ENCODE data around the gene CRTAC1. TPM values are rescaled to one million over a fixed set of nuclear protein-coding genes. Genes with fewer than 3 reads are reported as not detected.

The CRTAC1 gene
- total and polyA plus RNA-seq, 2 experiments from 2014 or later = 0.30 to 8.0 TPM

GRCh38 chr10:97903128-97904017, 127.0 kb downstream of the CRTAC1 start:
- no peaks in the 10 kb centered on the region for H3K36me3 ChIP-seq
- H3K27me3 ChIP-seq = no peaks in the 10 kb centered on the region
- no peak overlapping the region for H3K27ac ChIP-seq
- H3K9me3 ChIP-seq (ENCODE audit: low read depth) = no peaks in the 10 kb centered on the region
- no peak for TF ChIP-seq CTCF (IDR thresholded peaks at IDR 0.05; ENCODE audit: low read depth, low read length)
- no peak for DNase-seq (ENCODE audit: low read depth in 1 of 2, low spot score in 1 of 2)
- peaks cover 3% of the 10 kb centered on the region for H3K4me1 ChIP-seq (ENCODE audit: low read depth)
- H3K4me3 ChIP-seq = no peak overlapping the region

GRCh38 chr10:97901381-97901780, 129.0 kb downstream of the CRTAC1 start:
- Histone ChIP-seq H3K27me3 (no peaks in the 10 kb centered on the region), H3K4me1 (ENCODE audit: low read depth) (peaks cover 3% of the 10 kb centered on the region), H3K36me3 (no peaks in the 10 kb centered on the region), H3K9me3 (ENCODE audit: low read depth) (no peaks in the 10 kb centered on the region), H3K4me3 (no peak overlapping the region), H3K27ac (no peak overlapping the region)
- no peak for DNase-seq (ENCODE audit: low read depth in 1 of 2, low spot score in 1 of 2)
- no peak for TF ChIP-seq CTCF (IDR thresholded peaks at IDR 0.05; ENCODE audit: low read depth, low read length)

GRCh38 chr10:97898429-97898828, 132.0 kb downstream of the CRTAC1 start:
- peak in 1 of 2 donors; percentile 59 for DNase-seq (ENCODE audit: low read depth in 1 of 2, low spot score in 1 of 2)
- Histone ChIP-seq H3K4me3 (no peak overlapping the region), H3K27me3 (no peaks in the 10 kb centered on the region), H3K27ac (no peak overlapping the region), H3K36me3 (no peaks in the 10 kb centered on the region), H3K9me3 (ENCODE audit: low read depth) (no peaks in the 10 kb centered on the region), H3K4me1 (ENCODE audit: low read depth) (no peaks in the 10 kb centered on the region)
- no peak for TF ChIP-seq CTCF (IDR thresholded peaks at IDR 0.05; ENCODE audit: low read depth, low read length)

- Histone ChIP-seq H3K27me3 (no peaks in the 10 kb centered on the region), H3K9me3 (ENCODE audit: low read depth) (no peaks in the 10 kb centered on the region), H3K36me3 (no peaks in the 10 kb centered on the region), H3K4me3 (no peak overlapping the region), H3K4me1 (ENCODE audit: low read depth) (no peaks in the 10 kb centered on the region), H3K27ac (no peak overlapping the region)
- no peak for TF ChIP-seq CTCF (IDR thresholded peaks at IDR 0.05; ENCODE audit: low read depth, low read length)
- no peak for DNase-seq (ENCODE audit: low read depth in 1 of 2, low spot score in 1 of 2)
These were observed 133.6 kb downstream of the CRTAC1 start for GRCh38 chr10:97896756-97897358.

- Histone ChIP-seq H3K36me3 (no peaks in the 10 kb centered on the region), H3K9me3 (ENCODE audit: low read depth) (no peaks in the 10 kb centered on the region), H3K4me3 (no peak overlapping the region), H3K27me3 (no peaks in the 10 kb centered on the region), H3K27ac (no peak overlapping the region), H3K4me1 (ENCODE audit: low read depth) (no peaks in the 10 kb centered on the region)
- no peak for DNase-seq (ENCODE audit: low read depth in 1 of 2, low spot score in 1 of 2)
- no peak for TF ChIP-seq CTCF (IDR thresholded peaks at IDR 0.05; ENCODE audit: low read depth, low read length)
These were observed 134.5 kb downstream of the CRTAC1 start for GRCh38 chr10:97895915-97896314.
